Chondrocyte (in vitro differentiated cells): ENCODE measurements around the gene HEPACAM. TPM values are rescaled to one million over a fixed set of nuclear protein-coding genes. Genes with fewer than 3 reads are reported as not detected.
A peak's percentile ranks its signal among the peaks of the same experiment; 100 is the strongest.

Experiments used
- DNase-seq: peaks from one replicate; pipeline ENCODE4 v3.0.0; 2021; ENCODE audit warnings: mixed read lengths, low spot score
- H3K27ac Mint-ChIP-seq: one replicate; pipeline ENCODE4 v1.8.0; 2021; ENCODE audit warnings: mild to moderate bottlenecking, moderate library complexity, mixed read lengths; ENCODE audit not compliant: unreplicated experiment
- H3K27me3 Mint-ChIP-seq: 2 replicates; pipeline ENCODE4 v1.8.0; 2021; ENCODE audit warnings: low read depth, mixed read lengths
- H3K36me3 Mint-ChIP-seq: 2 replicates; pipeline ENCODE4 v1.8.0; 2021; ENCODE audit warnings: low read depth, mixed read lengths
- H3K4me1 Mint-ChIP-seq: 2 replicates; pipeline ENCODE4 v1.8.0; 2021; ENCODE audit warnings: low read depth, mild to moderate bottlenecking, mixed read lengths
- H3K4me3 Mint-ChIP-seq: one replicate; pipeline ENCODE4 v1.8.0; 2021; ENCODE audit warnings: mild to moderate bottlenecking, moderate library complexity, mixed read lengths; ENCODE audit not compliant: unreplicated experiment
- H3K9me3 Mint-ChIP-seq: 2 replicates; pipeline ENCODE4 v1.8.0; 2021; ENCODE audit warnings: low read depth, mixed read lengths
- CTCF ChIP-seq: fragments of 200-600 bp; sonication (generic); IDR thresholded peaks from 2 replicates; pipeline ENCODE4 v1.5.0; 2021; ENCODE audit warnings: antibody characterized with exemption, mild to moderate bottlenecking, moderate library complexity
- total RNA-seq: library from RNA; stranded (reverse); gene quantifications from 3 replicates; pipeline ENCODE4 v1.2.1, GENCODE V29; 2021

HEPACAM gene
- total RNA-seq, 1 donor from 2014 or later, result not detected

- DNase-seq, result no peak
- no peaks in the 10 kb centered on the region for H3K9me3 Mint-ChIP-seq
- H3K27ac Mint-ChIP-seq, result peak overlapping the region; percentile 41
- TF ChIP-seq CTCF, result no peak
- no peaks in the 10 kb centered on the region for H3K27me3 Mint-ChIP-seq
- peaks cover 16% of the 10 kb centered on the region for H3K4me1 Mint-ChIP-seq
- H3K36me3 Mint-ChIP-seq, result no peaks in the 10 kb centered on the region
- H3K4me3 Mint-ChIP-seq, result no peak overlapping the region
Measured at GRCh38 chr11:124882339-124883071, 53.3 kb downstream of the HEPACAM start.

GRCh38 chr11:124880958-124881357 lies 54.9 kb downstream of the HEPACAM start:
- peaks cover 26% of the 10 kb centered on the region for H3K4me1 Mint-ChIP-seq
- no peak overlapping the region for H3K27ac Mint-ChIP-seq
- no peak for TF ChIP-seq CTCF
- H3K9me3 Mint-ChIP-seq, result no peaks in the 10 kb centered on the region
- H3K27me3 Mint-ChIP-seq, result no peaks in the 10 kb centered on the region
- H3K36me3 Mint-ChIP-seq, result no peaks in the 10 kb centered on the region
- no peak for DNase-seq
- no peak overlapping the region for H3K4me3 Mint-ChIP-seq

- TF ChIP-seq CTCF, result no peak
- Mint-ChIP-seq H3K9me3 (no peaks in the 10 kb centered on the region), H3K27ac (no peak overlapping the region), H3K36me3 (no peaks in the 10 kb centered on the region), H3K4me1 (peaks cover 32% of the 10 kb centered on the region), H3K27me3 (no peaks in the 10 kb centered on the region), H3K4me3 (no peak overlapping the region)
- DNase-seq, result no peak
Measured at GRCh38 chr11:124880290-124880611, 55.6 kb downstream of the HEPACAM start.

GRCh38 chr11:124879493-124880289 lies 56.2 kb downstream of the HEPACAM start:
- no peak overlapping the region for H3K27ac Mint-ChIP-seq
- TF ChIP-seq CTCF, result no peak
- no peaks in the 10 kb centered on the region for H3K36me3 Mint-ChIP-seq
- no peak overlapping the region for H3K4me3 Mint-ChIP-seq
- no peaks in the 10 kb centered on the region for H3K9me3 Mint-ChIP-seq
- peaks cover 32% of the 10 kb centered on the region for H3K4me1 Mint-ChIP-seq
- DNase-seq, result no peak
- H3K27me3 Mint-ChIP-seq, result no peaks in the 10 kb centered on the region

- no peaks in the 10 kb centered on the region for H3K36me3 Mint-ChIP-seq
- H3K27ac Mint-ChIP-seq, result no peak overlapping the region
- H3K4me1 Mint-ChIP-seq, result peaks cover 32% of the 10 kb centered on the region
- no peak for DNase-seq
- no peak overlapping the region for H3K4me3 Mint-ChIP-seq
- H3K27me3 Mint-ChIP-seq, result no peaks in the 10 kb centered on the region
- TF ChIP-seq CTCF, result no peak
- no peaks in the 10 kb centered on the region for H3K9me3 Mint-ChIP-seq
Measured at GRCh38 chr11:124878759-124879492, 56.9 kb downstream of the HEPACAM start.
